Trophoblast cell (in vitro differentiated cells and primary cell): ENCODE measurements around the gene DENND4B. TPM values are rescaled to one million over a fixed set of nuclear protein-coding genes. Genes with fewer than 3 reads are reported as not detected.

Source experiments
- DNase-seq, 2 donors: peaks; one replicate each; pipeline ENCODE4 v3.0.0-alpha.2; 2016
- H2AFZ ChIP-seq: 2 replicates; pipeline ENCODE4 v1.6.1; 2013; ENCODE audit warnings: low read length, moderate library complexity, mild to moderate bottlenecking; ENCODE audit not compliant: insufficient read depth, poor library complexity
- H2AK5ac ChIP-seq: 2 replicates; pipeline ENCODE4 v1.6.1; 2013; ENCODE audit warnings: mild to moderate bottlenecking, low read length
- H2BK120ac ChIP-seq: 2 replicates; pipeline ENCODE4 v1.6.1; 2013; ENCODE audit warnings: low read length, mild to moderate bottlenecking, moderate library complexity; ENCODE audit not compliant: insufficient read depth, poor library complexity
- H2BK12ac ChIP-seq: 2 replicates; pipeline ENCODE4 v1.6.1; 2013; ENCODE audit warnings: mild to moderate bottlenecking, low read length, moderate library complexity
- H2BK5ac ChIP-seq: 2 replicates; pipeline ENCODE4 v1.6.1; 2013; ENCODE audit warnings: low read length, low read depth, moderate library complexity, mild to moderate bottlenecking; ENCODE audit not compliant: poor library complexity
- H3K14ac ChIP-seq: 2 replicates; pipeline ENCODE4 v1.6.1; 2013; ENCODE audit warnings: mild to moderate bottlenecking, low read length
- H3K18ac ChIP-seq: 2 replicates; pipeline ENCODE4 v1.6.1; 2013; ENCODE audit warnings: mild to moderate bottlenecking, low read length
- H3K23ac ChIP-seq: 2 replicates; pipeline ENCODE4 v1.6.1; 2013; ENCODE audit warnings: low read length
- H3K27ac ChIP-seq: 2 replicates; pipeline ENCODE4 v1.5.1; 2013; ENCODE audit warnings: low read depth, mild to moderate bottlenecking, inconsistent platforms, low read length, moderate library complexity
- H3K27me3 ChIP-seq: 2 replicates; pipeline ENCODE4 v1.6.1; 2013; ENCODE audit warnings: inconsistent platforms, mild to moderate bottlenecking, low read length, moderate library complexity; ENCODE audit not compliant: insufficient read depth
- H3K36me3 ChIP-seq, 2 experiments: 1 replicate in 1 of 2; 2 replicates in 1 of 2; pipeline ENCODE4 v1.6.1; 2013; ENCODE audit warnings: low read length in 2 of 2, mild to moderate bottlenecking in 2 of 2, moderate library complexity in 1 of 2; ENCODE audit not compliant: insufficient read depth in 2 of 2, control insufficient read depth in 1 of 2
- H3K4ac ChIP-seq: 2 replicates; pipeline ENCODE4 v1.6.1; 2013; ENCODE audit warnings: low read depth, mild to moderate bottlenecking, low read length, moderate library complexity
- H3K4me1 ChIP-seq, 2 experiments: 1 replicate in 1 of 2; 2 replicates in 1 of 2; pipeline ENCODE4 v1.6.1; 2013; ENCODE audit warnings: low read length in 2 of 2, mild to moderate bottlenecking in 2 of 2, moderate library complexity in 1 of 2; ENCODE audit not compliant: insufficient read depth in 2 of 2, control insufficient read depth in 1 of 2
- H3K4me2 ChIP-seq: 2 replicates; pipeline ENCODE4 v1.6.1; 2013; ENCODE audit warnings: inconsistent platforms, mild to moderate bottlenecking, low read length, moderate library complexity
- H3K4me3 ChIP-seq: 2 replicates; pipeline ENCODE4 v1.5.1; 2013; ENCODE audit warnings: mild to moderate bottlenecking, low read depth, low read length, inconsistent platforms
- H3K79me1 ChIP-seq: one replicate; pipeline ENCODE4 v1.6.1; 2013; ENCODE audit warnings: low read length
- H3K79me2 ChIP-seq: 2 replicates; pipeline ENCODE4 v1.6.1; 2013; ENCODE audit warnings: low read length, mild to moderate bottlenecking; ENCODE audit not compliant: control insufficient read depth, insufficient read depth, poor library complexity
- H3K9ac ChIP-seq: 2 replicates; pipeline ENCODE4 v1.6.1; 2013; ENCODE audit warnings: mild to moderate bottlenecking, low read length
- H3K9me3 ChIP-seq: 2 replicates; pipeline ENCODE4 v1.6.1; 2013; ENCODE audit warnings: low read depth, mild to moderate bottlenecking, control low read depth, inconsistent platforms, low read length; ENCODE audit not compliant: insufficient read depth
- H4K12ac ChIP-seq: 2 replicates; pipeline ENCODE4 v1.6.1; 2013; ENCODE audit warnings: low read depth, mild to moderate bottlenecking, low read length, moderate library complexity
- H4K8ac ChIP-seq: 2 replicates; pipeline ENCODE4 v1.6.1; 2013; ENCODE audit warnings: low read depth, mild to moderate bottlenecking, low read length, moderate library complexity
- H4K91ac ChIP-seq: one replicate; pipeline ENCODE4 v1.6.1; 2013; ENCODE audit warnings: low read depth, mild to moderate bottlenecking, low read length, moderate library complexity
- WGBS: extraction: QIAGEN DNeasy Blood & Tissue Kit; methylation state at CpG from one replicate; pipeline ENCODE4 v1.1.7; 2013; ENCODE audit warnings: missing lambda C conversion rate; ENCODE audit not compliant: insufficient read length, insufficient coverage; ENCODE audit errors: extremely low coverage; 5-methylcytosine and 5-hydroxymethylcytosine counted together
- polyA plus RNA-seq: library from polyadenylated mRNA; stranded (reverse); fragments of 200-250 nt; gene quantifications from 2 replicates; pipeline ENCODE4 v1.2.3, GENCODE V29; 2013

Gene DENND4B
- polyA plus RNA-seq: 20.7 and 22.0 TPM in 2 replicates

- H3K14ac ChIP-seq: peak within 1 kb of the TSS; percentile 31
- peaks cover 10% of the 10 kb centered on the region for H3K79me2 ChIP-seq
- peak within 1 kb of the TSS; percentile 25 for H3K4ac ChIP-seq
- peaks cover 1% of the 10 kb centered on the region for H3K9me3 ChIP-seq
- H4K8ac ChIP-seq: peak within 1 kb of the TSS; percentile 83
- H2BK120ac ChIP-seq: peak within 1 kb of the TSS; percentile 74
- WGBS: no CpG with 5 or more reads among the region's 28 CpGs
- H3K23ac ChIP-seq: no peak within 1 kb of the TSS
- peak within 1 kb of the TSS; percentile 9 for H4K12ac ChIP-seq
- peak within 1 kb of the TSS; percentile 91 for H3K4me2 ChIP-seq
- H2BK5ac ChIP-seq: peak within 1 kb of the TSS; percentile 68
- peak; percentile 87 to 91 for DNase-seq
- H4K91ac ChIP-seq: peak within 1 kb of the TSS; percentile 89
- H2AFZ ChIP-seq: peak within 1 kb of the TSS; percentile 89
- peak within 1 kb of the TSS; percentile 57 for H3K27ac ChIP-seq
- H2AK5ac ChIP-seq: peak within 1 kb of the TSS; percentile 8
- H3K4me1 ChIP-seq: peaks cover 4 to 9% of the 10 kb centered on the region in 2 experiments
- peaks cover 9% of the 10 kb centered on the region for H3K79me1 ChIP-seq
- H3K36me3 ChIP-seq: peaks cover 40 to 53% of the 10 kb centered on the region in 2 experiments
- no peaks in the 10 kb centered on the region for H3K27me3 ChIP-seq
- H3K4me3 ChIP-seq: peak within 1 kb of the TSS; percentile 90
- H2BK12ac ChIP-seq: no peak within 1 kb of the TSS
- peak within 1 kb of the TSS; percentile 97 for H3K18ac ChIP-seq
- H3K9ac ChIP-seq: peak within 1 kb of the TSS; percentile 72
Measured at GRCh38 chr1:153946622-153947241, at the start of gene DENND4B. TSS of gene DENND4B (minus strand) at chr1:153946718. CDS start at chr1:153944374, 2,344 bp downstream.

DNA sequence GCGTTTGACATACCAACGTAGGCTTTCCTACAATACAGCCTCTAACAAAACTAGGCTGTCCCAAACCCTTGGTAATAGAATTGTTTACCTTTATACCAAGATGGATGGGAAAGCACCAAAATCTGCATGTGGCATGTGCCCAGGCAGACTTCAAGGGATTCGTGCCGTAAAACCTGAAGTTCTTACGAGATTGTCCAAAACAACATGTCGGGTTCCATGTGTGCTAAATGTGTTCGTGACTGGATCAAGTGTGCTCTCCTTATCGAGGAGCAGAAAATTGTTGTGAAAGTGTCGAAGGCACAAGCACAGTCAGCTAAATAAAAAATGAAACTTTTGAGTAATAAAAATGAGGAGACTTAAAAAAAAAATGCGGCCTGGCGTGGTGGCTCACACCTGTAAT is 49.1 kb upstream of the DENND4B start:
- Histone ChIP-seq H3K4ac (no peak overlapping the region), H4K8ac (no peak overlapping the region), H3K27me3 (no peaks in the 10 kb centered on the region), H3K14ac (no peak overlapping the region), H3K23ac (no peak overlapping the region), H3K4me2 (no peak overlapping the region), H2BK5ac (no peak overlapping the region), H3K27ac (no peak overlapping the region), H3K79me1 (peaks cover 2% of the 10 kb centered on the region), H3K79me2 (peaks cover 4% of the 10 kb centered on the region), H3K18ac (no peak overlapping the region), H3K36me3 (peaks cover 15 to 19% of the 10 kb centered on the region in 2 experiments), H3K4me3 (no peak overlapping the region), H3K9ac (no peak overlapping the region), H4K12ac (no peak overlapping the region), H2BK120ac (no peak overlapping the region), H2AFZ (no peak overlapping the region), H2BK12ac (no peak overlapping the region), H2AK5ac (no peak overlapping the region), H3K9me3 (no peaks in the 10 kb centered on the region), H4K91ac (no peak overlapping the region), H3K4me1 (no peaks in the 10 kb centered on the region)
- no peak for DNase-seq
- WGBS: no CpG with 5 or more reads among the region's 11 CpGs

- no peak overlapping the region for H3K18ac ChIP-seq
- H3K27me3 ChIP-seq: no peaks in the 10 kb centered on the region
- no peak overlapping the region for H2BK5ac ChIP-seq
- no peaks in the 10 kb centered on the region for H3K4me1 ChIP-seq
- no peak overlapping the region for H3K23ac ChIP-seq
- H2BK12ac ChIP-seq: no peak overlapping the region
- no peak for DNase-seq
- no peak overlapping the region for H4K8ac ChIP-seq
- H3K9me3 ChIP-seq: no peaks in the 10 kb centered on the region
- H3K79me2 ChIP-seq: peaks cover 5% of the 10 kb centered on the region
- peaks cover 15 to 19% of the 10 kb centered on the region in 2 experiments for H3K36me3 ChIP-seq
- H3K79me1 ChIP-seq: peaks cover 3% of the 10 kb centered on the region
- H3K4ac ChIP-seq: no peak overlapping the region
- no peak overlapping the region for H3K9ac ChIP-seq
- no peak overlapping the region for H3K4me2 ChIP-seq
- WGBS: no CpG with 5 or more reads among the region's 3 CpGs
- no peak overlapping the region for H2AK5ac ChIP-seq
- H2AFZ ChIP-seq: no peak overlapping the region
- H3K27ac ChIP-seq: no peak overlapping the region
- H4K91ac ChIP-seq: no peak overlapping the region
- no peak overlapping the region for H4K12ac ChIP-seq
- H3K14ac ChIP-seq: no peak overlapping the region
- H3K4me3 ChIP-seq: no peak overlapping the region
- no peak overlapping the region for H2BK120ac ChIP-seq
Measured at GRCh38 chr1:153995202-153995601, 48.7 kb upstream of the DENND4B start.

DNA sequence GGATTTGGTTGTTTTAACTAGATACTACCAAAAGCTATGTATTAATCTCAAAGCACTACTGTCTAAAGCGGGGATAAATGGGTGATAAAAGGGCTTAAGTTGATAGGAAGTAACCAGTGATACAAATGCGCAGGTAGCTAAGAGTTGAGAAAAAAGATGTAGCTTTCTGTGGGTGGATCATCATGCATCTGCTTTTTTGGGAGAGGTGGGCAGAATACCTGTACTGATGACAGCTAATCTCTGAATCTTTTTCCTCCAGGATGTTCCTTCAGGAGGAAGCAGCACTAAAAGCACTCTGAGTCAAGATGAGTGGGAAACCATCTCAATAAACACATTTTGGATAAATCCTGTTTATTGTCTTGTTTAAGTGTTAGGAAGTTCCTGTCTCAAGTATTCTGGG is 45.3 kb upstream of the DENND4B start:
- H2BK120ac ChIP-seq: no peak overlapping the region
- H3K36me3 ChIP-seq: peaks cover 15 to 19% of the 10 kb centered on the region in 2 experiments
- no peak overlapping the region for H2BK5ac ChIP-seq
- no peaks in the 10 kb centered on the region for H3K4me1 ChIP-seq
- no peak overlapping the region for H2BK12ac ChIP-seq
- no peak overlapping the region for H2AFZ ChIP-seq
- no CpG with 5 or more reads among the region's 2 CpGs for WGBS
- no peak for DNase-seq
- H3K14ac ChIP-seq: no peak overlapping the region
- peaks cover 3% of the 10 kb centered on the region for H3K79me1 ChIP-seq
- no peak overlapping the region for H4K91ac ChIP-seq
- H3K4me2 ChIP-seq: peak overlapping the region; percentile 38
- no peak overlapping the region for H3K4ac ChIP-seq
- no peak overlapping the region for H3K4me3 ChIP-seq
- H3K9me3 ChIP-seq: no peaks in the 10 kb centered on the region
- H3K27ac ChIP-seq: no peak overlapping the region
- no peak overlapping the region for H3K9ac ChIP-seq
- H3K23ac ChIP-seq: no peak overlapping the region
- no peak overlapping the region for H4K8ac ChIP-seq
- no peak overlapping the region for H4K12ac ChIP-seq
- H3K27me3 ChIP-seq: no peaks in the 10 kb centered on the region
- H2AK5ac ChIP-seq: no peak overlapping the region
- no peak overlapping the region for H3K18ac ChIP-seq
- H3K79me2 ChIP-seq: peaks cover 5% of the 10 kb centered on the region
